Liver (tissue), 9 donors: ENCODE measurements around the gene SNAP23. TPM values are rescaled to one million over a fixed set of nuclear protein-coding genes. Genes with fewer than 3 reads are reported as not detected.

ENCODE experiments used
- DNase-seq: peaks from one replicate; pipeline ENCODE4 v3.0.0-alpha.2; 2017; ENCODE audit warnings: low spot score
- H3K27ac ChIP-seq, 2 donors: one replicate each; pipeline ENCODE4 v1.7.0; 2013; ENCODE audit warnings: inconsistent platforms in 2 of 2, low read length in 2 of 2, control low read depth in 1 of 2, low read depth in 1 of 2, mild to moderate bottlenecking in 1 of 2
- H3K27me3 ChIP-seq, 4 donors: one replicate each; pipeline versions ENCODE4 v1.6.1 to v1.7.0; 2013; ENCODE audit warnings: low read length in 3 of 4, inconsistent platforms in 1 of 4, mild to moderate bottlenecking in 1 of 4, moderate library complexity in 1 of 4; ENCODE audit not compliant: control insufficient read depth in 4 of 4, insufficient read depth in 4 of 4
- H3K36me3 ChIP-seq, 4 donors: one replicate each; pipeline versions ENCODE4 v1.6.1 to v1.7.0; 2013; ENCODE audit warnings: low read length in 3 of 4, mild to moderate bottlenecking in 3 of 4, low read depth in 1 of 4, moderate library complexity in 1 of 4; ENCODE audit not compliant: control insufficient read depth in 4 of 4, insufficient read depth in 3 of 4
- H3K4me1 ChIP-seq, 4 donors: one replicate each; pipeline versions ENCODE4 v1.6.1 to v1.7.0; 2013; ENCODE audit warnings: low read length in 3 of 4, mild to moderate bottlenecking in 3 of 4, moderate library complexity in 1 of 4; ENCODE audit not compliant: control insufficient read depth in 4 of 4, insufficient read depth in 4 of 4
- H3K4me3 ChIP-seq, 3 donors: one replicate each; pipeline versions ENCODE4 v1.6.1 to v1.7.0; 2013; ENCODE audit warnings: low read length in 3 of 3, control low read depth in 1 of 3, low read depth in 1 of 3, mild to moderate bottlenecking in 1 of 3
- H3K9ac ChIP-seq, 2 donors: one replicate each; pipeline ENCODE4 v1.7.0; 2013; ENCODE audit warnings: low read length in 2 of 2, mild to moderate bottlenecking in 2 of 2, moderate library complexity in 2 of 2, control low read depth in 1 of 2, low read depth in 1 of 2
- H3K9me3 ChIP-seq, 4 donors: one replicate each; pipeline versions ENCODE4 v1.6.1 to v1.7.0; 2013; ENCODE audit warnings: low read length in 3 of 4; ENCODE audit not compliant: control insufficient read depth in 4 of 4
- ATF3 ChIP-seq: IDR thresholded peaks from 2 replicates; pipeline ENCODE4 v1.6.1; 2016; ENCODE audit warnings: antibody characterized with exemption
- CTCF ChIP-seq: fragments of 150-350 bp; IDR thresholded peaks from 2 replicates; pipeline ENCODE4 v1.5.1; 2017; ENCODE audit warnings: improper control_type of control experiment, low read depth, low read length; ENCODE audit not compliant: missing input control
- FOXA1 ChIP-seq: IDR thresholded peaks from 2 replicates; pipeline ENCODE4 v1.6.1; 2016; ENCODE audit warnings: antibody characterized with exemption
- GABPA ChIP-seq, 2 donors: IDR thresholded peaks in 1 of 2; conservative IDR thresholded peaks in 1 of 2; 2 replicates each; pipeline ENCODE4 v1.6.1; 2016; ENCODE audit warnings: antibody characterized with exemption in 2 of 2, mild to moderate bottlenecking in 1 of 2, moderate library complexity in 1 of 2
- JUND ChIP-seq, 2 donors: IDR thresholded peaks; 2 replicates each; pipeline ENCODE4 v1.6.1; 2016; ENCODE audit warnings: antibody characterized with exemption in 2 of 2
- NR2F2 ChIP-seq: IDR thresholded peaks from 2 replicates; pipeline ENCODE4 v1.6.1; 2016; ENCODE audit warnings: antibody characterized with exemption
- REST ChIP-seq: IDR thresholded peaks from 2 replicates; pipeline ENCODE4 v1.6.1; 2016; ENCODE audit warnings: antibody characterized with exemption, mild to moderate bottlenecking
- SP1 ChIP-seq: IDR thresholded peaks from 2 replicates; pipeline ENCODE4 v1.6.1; 2018; ENCODE audit warnings: antibody characterized with exemption, mild to moderate bottlenecking
- YY1 ChIP-seq: IDR thresholded peaks from 2 replicates; pipeline ENCODE4 v1.6.1; 2016; ENCODE audit warnings: antibody characterized with exemption, mild to moderate bottlenecking
- ZBTB33 ChIP-seq: IDR thresholded peaks from 2 replicates; pipeline ENCODE4 v1.6.1; 2016; ENCODE audit warnings: antibody characterized with exemption
- WGBS: extraction: QIAGEN DNeasy Blood & Tissue Kit; methylation state at CpG from one replicate; pipeline ENCODE4 v1.1.7; 2013; 5-methylcytosine and 5-hydroxymethylcytosine counted together
- polyA plus RNA-seq, 2 donors: library from polyadenylated mRNA; stranded (reverse) in 1 of 2; unstranded in 1 of 2; fragments of 200-250 nt in 1 of 2; fragments of >200 nt in 1 of 2; fragmentation: Nextera tagmentation in 1 of 2; extraction: Ambion mirVana in 1 of 2; gene quantifications; one replicate each; pipeline versions ENCODE4 v1.2.1 to v1.2.3, GENCODE V29; 2013 to 2015
- total RNA-seq, 2 donors: library from RNA; depleted of rRNA; stranded (reverse); fragments of >200 nt; gene quantifications; one replicate each; pipeline ENCODE4 v1.2.3, GENCODE V29; 2014
- donor health status: healthy.
- donor health status: healthy.
- donor health status: healthy.
- donor health status: healthy.
- donor health status: healthy.

The SNAP23 gene
- total and polyA plus RNA-seq, 4 donors = 16.0 to 42.9 (median 25.3) TPM

- peak; percentile 11 for TF ChIP-seq ZBTB33
Observed at GRCh38 chr15:42494998-42495360, 455 bp upstream of the SNAP23 start (continued).

- peak overlapping the region in 1 of 2 donors; percentile 31 for H3K27ac ChIP-seq
- H3K4me3 ChIP-seq = no peak overlapping the region
- no peaks in the 10 kb centered on the region for H3K27me3 ChIP-seq
- H3K4me1 ChIP-seq = peaks cover 2 to 15% (median 10%) of the 10 kb centered on the region in 4 donors
- no peaks in the 10 kb centered on the region for H3K9me3 ChIP-seq
- H3K36me3 ChIP-seq = no peaks in the 10 kb centered on the region
- 76% methylated on average over 6 of the region's 6 CpGs for WGBS
- TF ChIP-seq REST = no peak
- TF ChIP-seq GABPA (IDR thresholded peaks at IDR 0.05 in 1 of 2, conservative IDR thresholded peaks at IDR 0.05 in 1 of 2) = no peak
- no peak for TF ChIP-seq YY1
- no peak for TF ChIP-seq SP1
- no peak for TF ChIP-seq FOXA1
- no peak overlapping the region for H3K9ac ChIP-seq
- DNase-seq = no peak
Observed at GRCh38 chr15:42498212-42499068, 3.0 kb downstream of the SNAP23 start.

GRCh38 chr15:42499858-42500609 is 4.6 kb downstream of the SNAP23 start:
- H3K4me1 ChIP-seq = peaks cover 3 to 15% (median 7%) of the 10 kb centered on the region in 4 donors
- H3K27me3 ChIP-seq = no peaks in the 10 kb centered on the region
- H3K4me3 ChIP-seq = no peak overlapping the region
- H3K9me3 ChIP-seq = no peaks in the 10 kb centered on the region
- H3K27ac ChIP-seq = peak overlapping the region; percentile 2 to 40
- TF ChIP-seq CTCF (no peak), NR2F2 (peak; percentile 43), ATF3 (no peak), JUND (IDR thresholded peaks at IDR 0.05) (no peak)
- DNase-seq = peak; percentile 53
- no peaks in the 10 kb centered on the region for H3K36me3 ChIP-seq
- H3K9ac ChIP-seq = no peak overlapping the region
- WGBS = 78% methylated on average over 12 of the region's 12 CpGs
